Epithelial cell of esophagus (primary cell): Measurements from ENCODE around the gene TMCO4.
A peak's percentile ranks its signal among the peaks of the same experiment; 100 is the strongest.

Experiments
- DNase-seq: peaks from one replicate; pipeline ENCODE4 v3.0.0; 2010; ENCODE audit warnings: low read depth
- H3K4me3 ChIP-seq: 2 replicates; pipeline ENCODE4 v1.5.1; 2011; ENCODE audit warnings: mild to moderate bottlenecking, low read length, control low read depth
- TF ChIP-seq, protein P1 (sequence below): IDR thresholded peaks from 2 replicates; pipeline ENCODE4 v1.5.1; 2011; ENCODE audit warnings: low read depth, mild to moderate bottlenecking, low read length, control low read depth, inconsistent platforms; ENCODE audit not compliant: insufficient read depth; ENCODE audit errors: missing control alignments

The TMCO4 gene

DNA sequence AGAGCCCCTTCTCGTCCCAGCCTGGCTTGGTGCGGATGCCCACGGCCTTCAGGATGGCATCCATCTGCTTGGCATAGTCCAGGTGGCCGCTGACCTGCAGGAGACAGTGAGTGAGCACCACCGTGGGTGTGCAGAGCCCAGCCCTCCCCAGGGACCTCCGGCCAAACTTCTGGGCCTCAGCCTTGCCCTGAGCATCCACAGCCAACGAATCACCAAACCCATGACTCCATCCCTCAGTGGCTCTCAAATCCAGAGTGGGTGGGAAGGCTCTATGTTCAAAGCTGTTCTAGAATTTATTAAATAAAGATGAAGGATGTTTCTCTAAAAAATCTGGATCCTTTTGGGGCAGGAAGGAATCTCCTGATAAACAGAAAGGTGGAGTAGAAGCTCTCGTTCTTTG lies 116.4 kb downstream of the TMCO4 start:
- DNase-seq, result no peak
- TF ChIP-seq, protein P1, sequence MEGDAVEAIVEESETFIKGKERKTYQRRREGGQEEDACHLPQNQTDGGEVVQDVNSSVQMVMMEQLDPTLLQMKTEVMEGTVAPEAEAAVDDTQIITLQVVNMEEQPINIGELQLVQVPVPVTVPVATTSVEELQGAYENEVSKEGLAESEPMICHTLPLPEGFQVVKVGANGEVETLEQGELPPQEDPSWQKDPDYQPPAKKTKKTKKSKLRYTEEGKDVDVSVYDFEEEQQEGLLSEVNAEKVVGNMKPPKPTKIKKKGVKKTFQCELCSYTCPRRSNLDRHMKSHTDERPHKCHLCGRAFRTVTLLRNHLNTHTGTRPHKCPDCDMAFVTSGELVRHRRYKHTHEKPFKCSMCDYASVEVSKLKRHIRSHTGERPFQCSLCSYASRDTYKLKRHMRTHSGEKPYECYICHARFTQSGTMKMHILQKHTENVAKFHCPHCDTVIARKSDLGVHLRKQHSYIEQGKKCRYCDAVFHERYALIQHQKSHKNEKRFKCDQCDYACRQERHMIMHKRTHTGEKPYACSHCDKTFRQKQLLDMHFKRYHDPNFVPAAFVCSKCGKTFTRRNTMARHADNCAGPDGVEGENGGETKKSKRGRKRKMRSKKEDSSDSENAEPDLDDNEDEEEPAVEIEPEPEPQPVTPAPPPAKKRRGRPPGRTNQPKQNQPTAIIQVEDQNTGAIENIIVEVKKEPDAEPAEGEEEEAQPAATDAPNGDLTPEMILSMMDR, result no peak
- H3K4me3 ChIP-seq, result no peak overlapping the region

DNA sequence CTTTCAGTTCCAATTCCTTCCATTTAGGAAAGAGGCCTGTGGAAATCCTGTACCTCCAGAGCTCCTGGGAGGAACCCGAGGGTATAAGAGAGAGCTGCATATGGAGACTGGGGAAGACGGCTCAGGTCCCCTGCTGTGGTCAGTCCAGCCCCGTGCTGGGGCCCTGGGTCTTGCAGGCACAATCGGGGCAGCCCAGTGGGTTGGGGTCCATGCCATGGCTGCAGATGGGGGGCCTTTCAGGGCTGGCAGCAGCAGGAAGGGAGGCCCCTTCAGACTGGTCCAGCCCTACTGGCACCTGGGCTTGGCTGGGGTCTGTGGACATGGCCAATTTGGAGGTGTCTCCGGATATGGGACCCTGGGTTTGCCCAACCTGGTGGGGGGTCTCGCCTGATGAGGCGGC lies 116.8 kb downstream of the TMCO4 start:
- no peak for DNase-seq
- TF ChIP-seq, protein P1, result no peak
- no peak overlapping the region for H3K4me3 ChIP-seq

DNA sequence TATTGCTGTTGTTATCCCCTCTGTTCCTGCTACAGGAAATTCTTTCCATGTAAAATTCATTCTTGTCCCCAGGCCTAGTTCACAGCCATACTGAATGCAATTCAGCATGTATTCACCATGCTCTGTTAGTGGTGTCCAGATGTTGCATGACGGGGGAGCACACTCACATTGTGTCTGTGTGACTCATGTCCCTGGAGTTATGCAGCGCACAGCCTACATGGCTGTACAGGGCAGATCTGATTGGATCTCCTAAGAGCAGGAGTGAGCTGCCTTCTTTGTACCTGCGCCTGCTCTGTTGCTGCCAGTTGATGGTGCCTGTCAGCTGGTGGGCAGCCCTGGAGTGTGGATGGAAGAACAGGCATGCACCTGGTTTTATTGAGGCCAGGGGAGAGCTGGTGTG lies 117.5 kb downstream of the TMCO4 start:
- TF ChIP-seq, protein P1, result no peak
- no peak overlapping the region for H3K4me3 ChIP-seq
- peak; percentile 84 for DNase-seq

DNA sequence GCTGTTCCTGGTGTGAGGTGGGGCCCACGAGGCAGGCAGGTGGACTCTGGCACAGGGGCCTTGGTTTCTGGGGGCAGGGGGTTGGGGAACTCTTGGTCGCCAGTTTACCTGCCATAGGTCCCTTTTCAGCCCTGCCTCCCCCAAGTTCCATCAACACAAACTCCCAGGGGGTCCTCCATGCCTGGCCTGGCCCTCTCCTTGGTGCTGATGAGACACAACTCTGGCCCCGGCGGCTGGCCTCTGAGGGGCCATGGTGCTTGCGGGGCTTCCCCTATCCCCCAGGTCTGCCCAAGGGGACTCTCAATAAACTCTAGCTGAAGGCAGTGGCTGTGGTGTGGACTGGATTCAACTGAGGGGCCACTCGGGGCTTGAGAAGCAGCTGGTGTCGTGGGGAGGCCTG lies 119.1 kb downstream of the TMCO4 start:
- TF ChIP-seq, protein P1, result no peak
- H3K4me3 ChIP-seq, result no peak overlapping the region
- no peak for DNase-seq

DNA sequence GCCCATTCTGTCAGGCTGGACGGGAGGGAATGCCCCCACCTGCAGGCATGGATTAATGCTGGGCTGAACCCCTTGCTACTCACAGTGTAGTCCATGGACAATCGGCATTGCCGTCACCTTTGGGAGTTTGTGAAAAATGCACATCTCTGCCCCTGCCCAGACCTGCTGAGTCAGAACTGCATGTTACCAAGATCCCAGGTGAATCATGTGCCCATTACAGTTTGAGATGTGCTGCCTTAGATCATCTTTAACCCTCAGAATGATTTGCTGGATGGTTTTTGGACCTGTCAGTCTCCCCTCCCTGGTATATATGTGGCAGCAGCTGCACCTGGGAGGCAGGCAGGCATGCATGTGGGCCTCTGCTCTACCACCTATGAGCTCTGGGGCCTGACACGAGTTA lies 120.0 kb downstream of the TMCO4 start:
- TF ChIP-seq, protein P1, result no peak
- no peak overlapping the region for H3K4me3 ChIP-seq
- no peak for DNase-seq

DNA sequence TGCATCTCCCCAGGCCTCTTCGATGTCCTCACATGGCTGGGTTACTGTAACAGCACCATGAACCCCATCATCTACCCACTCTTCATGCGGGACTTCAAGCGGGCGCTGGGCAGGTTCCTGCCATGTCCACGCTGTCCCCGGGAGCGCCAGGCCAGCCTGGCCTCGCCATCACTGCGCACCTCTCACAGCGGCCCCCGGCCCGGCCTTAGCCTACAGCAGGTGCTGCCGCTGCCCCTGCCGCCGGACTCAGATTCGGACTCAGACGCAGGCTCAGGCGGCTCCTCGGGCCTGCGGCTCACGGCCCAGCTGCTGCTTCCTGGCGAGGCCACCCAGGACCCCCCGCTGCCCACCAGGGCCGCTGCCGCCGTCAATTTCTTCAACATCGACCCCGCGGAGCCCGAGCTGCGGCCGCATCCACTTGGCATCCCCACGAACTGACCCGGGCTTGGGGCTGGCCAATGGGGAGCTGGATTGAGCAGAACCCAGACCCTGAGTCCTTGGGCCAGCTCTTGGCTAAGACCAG lies 120.7 kb downstream of the TMCO4 start:
- DNase-seq, result no peak
- TF ChIP-seq, protein P1, result no peak
- H3K4me3 ChIP-seq, result no peak overlapping the region

DNA sequence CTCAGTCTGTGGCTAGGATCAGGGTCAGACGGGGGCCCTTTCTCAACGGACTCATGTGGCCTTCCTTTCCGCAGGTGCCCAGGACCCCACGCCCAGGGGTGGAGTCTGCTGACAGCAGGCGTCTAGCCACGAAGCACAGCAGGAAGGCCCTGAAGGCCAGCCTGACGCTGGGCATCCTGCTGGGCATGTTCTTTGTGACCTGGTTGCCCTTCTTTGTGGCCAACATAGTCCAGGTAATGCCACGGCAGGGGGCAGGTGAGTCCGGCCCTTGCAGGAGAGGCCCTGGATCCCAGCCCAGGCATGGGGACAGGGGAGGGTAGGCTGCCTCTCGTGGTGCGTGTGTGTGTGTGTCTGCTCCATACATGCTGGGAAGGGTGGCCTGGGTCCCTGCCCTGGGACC lies 121.2 kb downstream of the TMCO4 start:
- TF ChIP-seq, protein P1, result no peak
- no peak for DNase-seq
- no peak overlapping the region for H3K4me3 ChIP-seq
